ENCODE data around the gene TAS1R3.

DNA sequence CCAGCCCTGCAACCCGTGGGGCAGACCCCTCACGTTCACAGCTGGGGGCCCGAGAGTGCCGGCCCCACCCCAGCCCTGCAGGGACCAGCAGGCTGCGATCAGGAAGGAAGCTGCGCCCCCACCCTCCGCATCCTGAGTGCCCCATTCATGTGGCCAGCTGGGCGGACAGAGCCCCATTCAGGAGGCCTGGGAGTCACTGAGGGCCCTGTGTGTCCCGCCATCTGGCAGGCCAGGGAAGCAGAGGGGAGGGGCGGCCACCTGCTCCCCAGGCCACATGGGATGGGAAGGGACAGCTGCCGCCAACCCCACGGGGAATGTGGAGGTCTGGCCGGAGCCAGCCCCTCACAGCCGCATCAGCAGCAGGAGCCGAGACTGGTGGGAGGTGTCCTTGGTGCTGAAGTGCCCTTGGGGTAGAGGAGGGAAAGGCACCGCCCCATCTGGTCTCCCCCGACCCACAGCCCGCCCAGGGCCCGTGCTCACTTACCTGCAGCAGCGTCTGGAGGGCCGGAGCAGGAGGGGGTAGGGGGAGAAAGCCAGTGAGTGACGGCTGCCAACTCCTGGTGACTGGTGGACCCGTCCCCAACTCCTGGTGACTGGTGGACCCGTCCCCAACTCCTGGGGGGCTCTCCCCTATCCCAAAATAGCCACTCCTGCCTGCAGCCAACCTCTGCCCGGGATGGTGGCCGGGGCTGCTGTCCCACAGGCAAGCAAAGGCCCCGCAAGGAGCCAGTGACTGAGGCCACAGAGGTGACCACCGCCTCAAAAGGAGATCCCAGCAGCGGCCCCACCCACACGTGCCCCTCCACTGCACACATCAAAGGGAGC lies 32.0 kb upstream of the TAS1R3 start:
- TF ChIP-seq CTCF (IDR thresholded peaks at IDR 0.05; ENCODE audit: insufficient read depth, low read depth, low read length) (no peak), EZH2 (IDR thresholded peaks at IDR 0.05; ENCODE audit: insufficient read depth, low read length) (no peak)

Data from astrocyte (in vitro differentiated cells and primary cell).